ENCODE results near the gene STAT5B.
"Not testable (repeated sequence)": the region's sequence is repeated elsewhere in the genome, so short reads cannot be mapped to it uniquely, and the experiment has no call there.

STAT5B gene

DNA sequence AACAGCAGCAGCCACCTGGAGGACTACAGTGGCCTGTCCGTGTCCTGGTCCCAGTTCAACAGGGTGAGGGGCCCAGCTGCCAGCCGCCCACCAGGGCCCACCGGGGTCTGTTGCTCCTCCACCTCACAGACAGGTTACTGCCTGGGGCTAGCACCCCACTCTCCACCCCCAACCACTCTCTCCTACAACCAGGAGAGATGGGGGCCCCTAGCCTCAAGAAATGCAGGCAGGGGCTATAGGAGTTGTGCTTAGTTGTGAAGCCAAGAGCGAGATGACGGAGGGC, 30.1 kb upstream of the STAT5B start:
- no peak for DNase-seq (ENCODE audit: low read depth in 3 of 3, low spot score in 1 of 3)

DNA sequence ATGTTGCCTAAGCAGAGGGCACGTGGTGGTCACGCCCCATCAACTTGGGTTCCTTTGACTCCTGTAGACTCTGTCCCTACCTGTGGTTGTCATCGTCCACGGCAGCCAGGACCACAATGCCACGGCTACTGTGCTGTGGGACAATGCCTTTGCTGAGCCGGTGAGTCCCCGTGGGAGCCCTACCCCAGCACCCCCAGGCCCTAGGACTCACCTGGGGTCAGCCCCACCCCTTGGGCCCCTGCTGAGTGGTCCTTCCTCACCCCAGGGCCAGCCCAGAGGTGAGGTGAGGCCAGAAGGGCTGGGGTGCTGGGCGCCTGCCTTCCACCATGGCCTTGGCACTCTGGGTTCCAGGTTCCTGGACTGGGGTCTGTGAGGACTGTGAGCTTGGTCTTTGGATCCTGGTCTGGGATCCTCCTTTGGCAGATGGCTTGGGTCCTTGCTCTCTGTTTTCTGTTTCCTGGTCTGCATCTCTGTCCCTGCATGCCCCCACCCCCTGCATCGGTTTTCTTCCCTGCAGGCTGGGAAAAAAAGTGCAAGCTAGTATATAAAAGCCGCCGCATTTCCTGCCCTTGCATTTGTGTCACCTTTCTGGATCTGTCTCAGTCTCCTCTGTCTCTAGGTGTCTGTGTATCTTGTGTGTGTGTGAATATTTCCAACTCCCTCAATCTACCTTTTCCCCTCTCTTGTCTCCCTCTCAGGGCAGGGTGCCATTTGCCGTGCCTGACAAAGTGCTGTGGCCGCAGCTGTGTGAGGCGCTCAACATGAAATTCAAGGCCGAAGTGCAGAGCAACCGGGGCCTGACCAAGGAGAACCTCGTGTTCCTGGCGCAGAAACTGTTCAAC, 29.6 kb upstream of the STAT5B start:
- no peak for DNase-seq (ENCODE audit: low read depth in 3 of 3, low spot score in 1 of 3)

DNA sequence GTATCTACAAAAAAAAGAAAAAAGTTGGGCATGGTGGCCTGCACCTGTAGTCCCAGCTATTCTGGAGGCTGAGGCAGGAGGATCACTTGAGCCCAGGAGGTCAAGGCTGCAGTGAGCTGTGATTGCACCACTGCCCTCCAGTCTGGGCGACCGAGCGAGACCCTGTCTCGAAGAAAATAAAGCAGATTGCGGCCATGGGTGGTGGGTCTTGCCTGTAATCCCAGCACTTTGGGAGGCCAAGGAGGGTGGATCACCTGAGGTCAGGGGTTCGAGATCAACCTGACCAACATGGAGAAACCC, 28.8 kb upstream of the STAT5B start:
- not testable (repeated sequence) for DNase-seq (ENCODE audit: low read depth in 3 of 3, low spot score in 1 of 3)

DNA sequence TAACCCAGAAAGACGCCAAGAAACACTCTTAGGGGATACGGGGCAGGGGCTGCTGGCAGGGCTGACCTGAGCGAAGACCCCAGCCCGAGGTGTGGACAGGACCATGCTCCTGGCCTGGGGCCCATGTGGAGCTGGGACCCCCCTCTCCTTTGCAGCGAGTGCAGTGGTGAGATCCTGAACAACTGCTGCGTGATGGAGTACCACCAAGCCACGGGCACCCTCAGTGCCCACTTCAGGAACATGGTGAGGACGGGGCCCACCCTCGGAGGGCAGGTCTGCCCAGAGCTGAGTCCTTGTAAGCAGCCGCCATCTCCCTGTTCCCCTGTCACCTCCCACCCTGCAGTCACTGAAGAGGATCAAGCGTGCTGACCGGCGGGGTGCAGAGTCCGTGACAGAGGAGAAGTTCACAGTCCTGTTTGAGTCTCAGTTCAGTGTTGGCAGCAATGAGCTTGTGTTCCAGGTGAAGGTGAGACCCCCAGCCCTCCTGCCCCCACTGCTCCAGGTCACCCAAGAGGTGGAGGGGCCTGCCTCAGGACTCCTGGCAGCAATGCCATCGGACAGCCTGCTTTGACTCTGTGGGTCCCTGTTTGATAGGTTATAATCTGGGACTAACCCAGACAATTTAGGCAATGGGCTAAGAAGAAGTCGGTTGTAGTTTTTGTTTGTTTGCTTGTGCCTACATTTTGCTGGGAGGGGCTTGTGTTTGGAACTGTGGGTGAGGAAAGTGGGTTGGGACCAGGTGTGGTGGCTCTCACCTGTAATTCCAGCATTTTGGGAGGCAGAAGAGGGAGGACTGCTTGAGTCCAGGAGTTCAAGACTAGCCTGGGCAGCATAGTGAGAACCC, 28.2 kb upstream of the STAT5B start:
- no peak for DNase-seq (ENCODE audit: low read depth in 3 of 3, low spot score in 1 of 3)

DNA sequence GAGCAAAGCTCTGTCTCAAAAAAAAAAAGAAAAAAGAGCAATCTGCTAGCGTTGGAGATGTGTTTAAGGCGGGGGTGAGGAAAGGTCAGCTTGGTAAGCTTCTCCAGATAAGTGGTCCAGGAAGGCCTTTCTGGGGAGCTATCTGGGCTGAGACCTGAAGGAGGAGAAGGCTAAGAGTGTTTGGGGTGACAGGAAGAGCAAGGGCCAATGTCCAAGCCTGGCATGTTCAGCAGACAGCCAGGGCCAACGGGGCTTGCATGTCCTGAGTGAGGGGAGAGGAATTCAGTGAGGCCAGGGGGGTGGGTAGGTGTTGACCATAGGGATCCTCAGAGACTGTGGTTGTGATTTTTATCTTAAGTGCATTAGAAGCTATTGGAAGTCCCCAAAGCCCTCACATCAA, 27.5 kb upstream of the STAT5B start:
- DNase-seq (ENCODE audit: low read depth in 3 of 3, low spot score in 1 of 3), result no peak

DNA sequence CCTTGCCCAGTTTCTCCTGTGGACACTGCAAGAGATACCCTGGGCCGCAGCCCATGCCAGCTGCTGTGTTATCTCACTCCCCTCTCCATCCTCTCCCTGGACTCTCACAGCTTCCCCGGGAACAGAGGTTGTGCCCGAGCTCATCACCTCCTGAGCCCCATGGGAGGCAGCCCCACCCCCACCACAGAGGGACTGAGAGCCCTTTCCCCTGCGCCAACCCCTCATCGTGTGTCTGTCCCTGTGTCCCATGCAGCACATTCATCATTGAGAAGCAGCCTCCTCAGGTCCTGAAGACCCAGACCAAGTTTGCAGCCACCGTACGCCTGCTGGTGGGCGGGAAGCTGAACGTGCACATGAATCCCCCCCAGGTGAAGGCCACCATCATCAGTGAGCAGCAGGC, 24.8 kb upstream of the STAT5B start:
- no peak for DNase-seq (ENCODE audit: low read depth in 3 of 3, low spot score in 1 of 3)

DNA sequence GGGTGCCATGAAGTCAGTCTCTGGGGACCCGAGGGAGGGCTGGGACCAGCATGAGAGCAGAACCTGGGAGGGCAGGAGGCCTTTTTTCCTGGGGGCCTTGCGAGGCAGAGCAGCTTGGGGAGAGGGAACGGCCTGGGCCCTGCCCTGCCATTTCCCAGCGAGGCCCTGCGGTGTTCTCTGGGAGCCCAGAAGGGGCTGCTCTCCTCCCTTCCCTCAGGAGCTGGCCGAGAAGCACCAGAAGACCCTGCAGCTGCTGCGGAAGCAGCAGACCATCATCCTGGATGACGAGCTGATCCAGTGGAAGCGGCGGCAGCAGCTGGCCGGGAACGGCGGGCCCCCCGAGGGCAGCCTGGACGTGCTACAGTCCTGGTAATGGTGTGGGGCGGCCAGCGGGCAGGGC, 23.7 kb upstream of the STAT5B start:
- not testable (repeated sequence) for DNase-seq (ENCODE audit: low read depth in 3 of 3, low spot score in 1 of 3)

DNA sequence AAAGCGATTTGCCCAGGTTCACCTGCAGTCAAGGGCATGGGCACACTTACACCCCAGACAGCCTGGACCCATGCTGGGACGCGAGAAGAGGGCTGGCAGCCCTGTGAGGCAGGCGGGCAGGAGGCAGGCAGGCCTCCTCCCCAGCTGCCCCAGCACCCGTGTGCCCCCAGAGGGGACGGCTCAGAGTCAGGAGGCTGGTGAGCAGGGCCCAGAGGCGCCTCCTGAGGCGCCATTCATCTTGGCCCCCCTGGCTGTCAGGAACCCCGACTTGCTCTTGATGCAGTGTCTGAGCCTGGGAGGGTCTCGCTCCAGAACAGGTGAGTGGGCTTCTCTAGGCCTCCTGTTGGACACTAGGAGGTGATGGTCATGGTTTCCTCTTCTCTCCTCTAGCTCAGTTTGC, 23.2 kb upstream of the STAT5B start:
- DNase-seq (ENCODE audit: low read depth in 3 of 3, low spot score in 1 of 3), result not testable (repeated sequence)

DNA sequence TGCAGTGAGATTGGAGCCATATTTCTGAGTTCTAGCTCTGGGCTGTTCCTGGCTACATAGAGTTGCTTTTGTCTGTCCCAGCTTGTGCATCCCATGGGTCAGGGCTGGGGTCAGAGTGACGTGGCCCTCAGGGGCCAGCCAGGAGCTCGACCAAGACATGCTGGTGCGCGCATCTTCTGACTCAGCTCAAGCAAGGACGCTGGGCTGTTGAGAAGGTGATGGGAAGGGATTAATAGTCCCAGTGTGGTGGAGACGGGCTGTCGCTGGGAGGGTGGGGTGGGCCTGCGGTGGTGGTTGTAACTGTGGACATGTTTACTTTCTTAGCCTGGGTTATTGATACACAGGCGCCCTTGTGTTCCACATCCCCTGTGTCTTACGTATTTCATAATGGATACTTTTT, 21.6 kb upstream of the STAT5B start:
- DNase-seq (ENCODE audit: low read depth in 3 of 3, low spot score in 1 of 3), result not testable (repeated sequence)

DNA sequence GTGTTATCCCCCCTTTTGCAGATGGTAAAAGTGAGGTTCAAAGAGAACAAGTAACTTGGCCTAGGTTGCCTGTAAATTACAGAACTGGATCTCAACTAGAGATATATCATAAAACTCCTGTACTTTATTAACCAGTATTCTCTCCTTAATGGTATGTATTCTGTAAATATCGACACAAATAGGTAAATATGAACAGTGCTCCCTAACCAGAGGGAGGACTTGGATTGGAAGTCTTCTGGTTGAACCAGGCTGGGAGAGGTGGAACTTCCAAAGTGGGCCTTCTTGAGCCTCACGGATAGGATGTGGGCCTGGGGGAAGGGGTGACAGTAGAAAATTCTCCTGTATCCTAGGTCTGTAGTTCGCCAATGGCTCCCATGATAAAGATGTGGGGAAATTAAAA, 19.8 kb upstream of the STAT5B start:
- no peak for DNase-seq (ENCODE audit: low read depth in 3 of 3, low spot score in 1 of 3)

DNA sequence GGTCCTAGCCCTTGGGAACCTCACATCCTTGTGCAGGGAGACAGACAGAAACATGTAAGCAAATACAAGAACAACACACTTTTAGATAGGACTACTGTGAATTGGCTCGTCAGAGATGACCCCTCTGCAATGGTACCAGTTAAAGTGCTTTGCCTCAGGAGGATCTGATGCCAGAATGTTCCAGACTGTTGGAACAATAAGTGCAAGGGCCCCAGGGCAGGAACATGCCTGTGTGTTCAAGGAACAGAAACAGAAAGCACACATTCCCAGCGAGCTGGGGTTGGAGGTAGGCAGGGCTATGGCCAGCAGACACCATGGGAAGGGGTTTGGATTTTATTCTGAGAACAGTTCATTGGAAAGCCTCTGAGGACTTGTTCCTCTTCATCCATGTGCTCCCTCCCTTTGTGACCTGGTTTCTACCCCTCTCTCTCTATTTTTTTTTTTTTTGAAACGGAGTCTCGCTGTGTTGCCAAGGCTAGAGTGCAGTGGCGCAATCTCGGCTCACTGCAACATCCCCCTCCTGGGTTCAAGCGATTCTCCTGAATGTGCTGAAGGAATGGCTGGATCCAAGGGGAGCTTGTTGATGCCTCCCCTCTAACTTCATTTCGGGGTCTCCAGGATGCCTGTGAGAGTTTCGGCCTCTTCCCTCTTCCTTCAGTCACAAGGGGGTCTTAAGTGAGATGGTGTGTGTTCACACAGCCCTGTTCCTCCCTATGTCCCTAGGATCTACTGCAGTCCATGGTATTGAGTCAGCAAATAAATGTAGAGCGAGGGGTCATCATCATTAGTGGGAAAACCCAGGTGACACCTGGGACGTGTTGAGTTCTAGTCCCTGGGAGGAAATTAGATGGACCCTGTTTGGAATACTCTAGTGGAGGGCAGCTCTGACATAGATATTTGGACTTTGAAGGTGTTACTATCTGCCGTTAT, 18.5 kb upstream of the STAT5B start:
- no peak for DNase-seq (ENCODE audit: low read depth in 3 of 3, low spot score in 1 of 3)

DNA sequence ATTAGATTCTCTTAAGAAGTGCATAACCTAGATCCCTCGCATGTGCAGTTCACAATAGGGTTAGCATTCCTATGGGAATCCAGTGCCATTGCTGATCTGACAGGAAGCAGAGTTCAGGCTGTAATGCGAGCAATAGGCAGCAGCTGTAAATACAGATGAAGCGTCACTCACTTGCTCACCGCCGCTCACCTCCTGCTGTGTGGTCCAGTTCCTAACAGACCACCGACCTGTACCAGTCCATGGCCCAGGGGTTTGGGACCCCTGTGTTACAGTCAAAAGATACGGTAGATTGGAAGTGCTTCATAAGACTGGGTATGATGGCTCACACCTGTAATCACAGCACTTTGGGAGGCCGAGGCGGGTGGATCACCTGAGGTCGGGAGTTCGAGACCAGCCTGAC, 14.9 kb upstream of the STAT5B start:
- DNase-seq (ENCODE audit: low read depth in 3 of 3, low spot score in 1 of 3), result no peak

DNA sequence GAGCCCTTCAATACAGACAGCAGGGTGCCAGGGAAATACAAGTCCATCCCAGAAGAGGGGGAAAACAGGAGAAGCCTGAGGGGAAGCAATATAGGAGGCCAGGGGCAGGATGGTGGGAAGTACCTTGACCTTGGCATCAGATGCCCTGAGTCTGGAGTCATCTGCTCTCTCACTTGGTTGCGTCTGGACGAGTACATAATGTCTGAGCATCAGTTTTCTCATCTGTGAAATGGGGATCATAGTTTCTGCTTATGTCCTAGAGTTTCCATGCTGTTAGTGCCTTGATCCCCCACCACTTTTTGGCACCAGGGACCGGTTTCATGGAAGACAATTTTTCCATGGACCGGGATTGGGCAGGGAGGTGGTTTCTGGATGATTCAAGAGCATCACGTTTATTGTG, 14.4 kb upstream of the STAT5B start:
- DNase-seq (ENCODE audit: low read depth in 3 of 3, low spot score in 1 of 3), result no peak

DNA sequence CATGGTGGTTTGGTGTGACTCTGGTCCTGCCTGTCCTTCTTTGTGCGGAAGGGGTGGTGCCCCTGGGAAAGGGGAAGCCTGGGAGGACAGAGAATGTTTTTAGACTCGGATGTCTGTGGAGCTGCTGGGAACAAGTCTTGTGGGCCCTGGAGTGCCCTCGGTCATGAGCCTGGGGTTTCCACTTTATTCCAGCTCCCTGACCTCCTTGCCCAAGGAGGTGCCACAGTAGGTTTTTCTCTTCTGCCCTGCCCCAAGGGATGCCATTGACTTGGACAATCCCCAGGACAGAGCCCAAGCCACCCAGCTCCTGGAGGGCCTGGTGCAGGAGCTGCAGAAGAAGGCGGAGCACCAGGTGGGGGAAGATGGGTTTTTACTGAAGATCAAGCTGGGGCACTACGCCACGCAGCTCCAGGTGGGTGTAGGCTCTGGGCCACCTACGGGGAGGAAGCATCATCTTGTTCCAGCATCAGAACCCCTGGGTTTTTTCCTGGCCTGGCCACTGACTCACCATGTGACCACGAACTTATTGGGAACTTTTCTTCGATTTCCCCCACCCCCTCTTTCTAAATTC, 13.5 kb upstream of the STAT5B start:
- DNase-seq (ENCODE audit: low read depth in 3 of 3, low spot score in 1 of 3), result peak in 1 of 3 donors; percentile 54

DNA sequence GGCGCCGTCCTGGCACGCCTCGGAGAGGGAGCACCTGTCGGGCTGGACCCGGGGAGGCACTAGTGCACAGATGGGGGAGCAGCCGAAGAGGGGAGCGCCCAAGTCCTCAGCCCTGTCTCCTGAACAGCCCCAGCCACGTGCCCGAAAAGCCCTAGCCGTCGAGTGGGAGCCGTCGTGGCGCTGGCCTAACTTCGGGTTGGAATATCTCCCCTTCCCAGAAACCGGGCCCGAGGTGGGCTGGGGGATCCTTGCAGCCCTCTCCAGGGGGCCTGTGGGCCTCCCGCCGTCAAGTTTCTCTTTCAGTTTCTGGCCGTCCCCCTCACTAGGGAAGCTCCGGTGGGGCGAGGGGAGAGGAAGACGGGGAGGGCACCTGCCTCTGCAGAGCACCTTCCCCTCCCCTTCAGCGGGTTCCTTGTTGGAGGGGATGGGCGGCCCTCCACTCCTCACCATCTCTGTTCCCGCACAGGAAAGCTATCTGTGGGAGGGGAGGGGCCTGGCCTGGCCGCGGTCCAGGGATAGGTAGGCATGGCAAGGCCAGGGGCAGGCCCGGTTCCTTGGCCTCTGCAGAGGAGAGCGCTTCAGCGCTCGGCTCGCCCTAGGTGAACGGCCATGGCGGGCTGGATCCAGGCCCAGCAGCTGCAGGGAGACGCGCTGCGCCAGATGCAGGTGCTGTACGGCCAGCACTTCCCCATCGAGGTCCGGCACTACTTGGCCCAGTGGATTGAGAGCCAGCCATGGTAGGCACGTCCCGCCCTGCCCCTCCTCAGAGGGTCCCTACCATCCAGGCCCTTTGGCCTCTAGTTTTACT, 12.8 kb upstream of the STAT5B start:
- peak in 1 of 3 donors; percentile 57 for DNase-seq (ENCODE audit: low read depth in 3 of 3, low spot score in 1 of 3)

DNA sequence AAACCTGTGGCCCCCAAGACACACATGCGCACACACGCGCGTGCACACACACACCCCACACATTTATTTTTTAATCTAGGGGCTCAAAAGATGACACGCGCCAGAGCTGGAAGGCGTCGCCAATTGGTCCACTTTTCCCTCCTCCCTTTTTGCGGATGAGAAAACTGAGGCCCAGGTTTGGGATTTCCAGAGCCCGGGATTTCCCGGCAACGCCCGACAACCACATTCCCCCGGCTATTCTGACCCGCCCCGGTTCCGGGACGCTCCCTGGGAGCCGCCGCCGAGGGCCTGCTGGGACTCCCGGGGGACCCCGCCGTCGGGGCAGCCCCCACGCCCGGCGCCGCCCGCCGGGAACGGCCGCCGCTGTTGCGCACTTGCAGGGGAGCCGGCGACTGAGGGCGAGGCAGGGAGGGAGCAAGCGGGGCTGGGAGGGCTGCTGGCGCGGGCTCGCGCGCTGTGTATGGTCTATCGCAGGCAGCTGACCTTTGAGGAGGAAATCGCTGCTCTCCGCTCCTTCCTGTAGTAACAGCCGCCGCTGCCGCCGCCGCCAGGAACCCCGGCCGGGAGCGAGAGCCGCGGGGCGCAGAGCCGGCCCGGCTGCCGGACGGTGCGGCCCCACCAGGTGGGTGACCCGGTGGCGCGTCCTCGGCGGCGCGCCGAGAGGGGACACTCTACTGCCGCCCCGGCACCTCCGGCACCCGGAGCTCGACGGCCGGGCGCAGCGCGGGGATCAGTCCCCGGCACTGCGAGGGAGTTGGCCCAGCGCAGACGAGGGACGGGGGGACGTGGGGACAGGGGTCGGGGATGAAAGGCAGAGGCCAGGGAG, 12.0 kb upstream of the STAT5B start, which contains the start of gene STAT5A:
Gene STAT5A, plus strand, starts transcription at position 522 of the 826 bp plus-strand sequence. CDS start 914 bp downstream, outside the sequence.
- DNase-seq (ENCODE audit: low read depth in 3 of 3, low spot score in 1 of 3), result peak in 2 of 3 donors; percentile 58 to 59

DNA sequence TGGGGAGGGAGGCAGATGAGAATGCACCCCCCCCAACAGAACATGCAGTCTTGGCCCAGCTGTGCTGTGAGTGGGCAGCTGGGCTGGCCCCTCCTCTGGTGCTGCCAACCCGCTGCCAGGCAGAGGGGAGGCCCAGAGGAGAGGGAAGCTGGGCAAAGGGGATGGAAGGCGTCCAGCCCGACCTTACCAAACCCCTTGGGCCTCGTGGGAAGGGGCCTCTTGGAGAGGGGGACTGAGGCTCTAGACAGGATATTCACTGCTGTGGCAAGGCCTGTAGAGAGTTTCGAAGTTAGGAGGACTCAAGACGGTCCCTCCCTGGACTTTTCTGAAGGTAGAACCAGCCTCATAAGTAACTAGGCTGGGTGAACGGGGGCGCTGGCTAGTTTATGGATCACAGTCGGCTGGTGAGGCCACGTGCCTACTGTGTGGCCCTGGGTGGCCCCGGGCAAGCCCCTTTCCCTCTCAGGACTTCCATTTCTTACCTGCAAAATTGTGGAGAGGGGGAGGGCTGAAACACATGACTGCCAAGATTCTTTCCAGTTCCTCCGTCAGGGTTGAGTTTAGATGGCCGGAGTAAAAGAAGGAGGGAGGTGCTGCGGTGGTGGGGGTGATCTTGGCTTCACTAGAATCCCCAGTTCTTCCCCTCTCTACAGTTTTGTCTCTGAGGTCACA, 11.2 kb upstream of the STAT5B start:
- DNase-seq (ENCODE audit: low read depth in 3 of 3, low spot score in 1 of 3), result peak in 1 of 3 donors; percentile 41

DNA sequence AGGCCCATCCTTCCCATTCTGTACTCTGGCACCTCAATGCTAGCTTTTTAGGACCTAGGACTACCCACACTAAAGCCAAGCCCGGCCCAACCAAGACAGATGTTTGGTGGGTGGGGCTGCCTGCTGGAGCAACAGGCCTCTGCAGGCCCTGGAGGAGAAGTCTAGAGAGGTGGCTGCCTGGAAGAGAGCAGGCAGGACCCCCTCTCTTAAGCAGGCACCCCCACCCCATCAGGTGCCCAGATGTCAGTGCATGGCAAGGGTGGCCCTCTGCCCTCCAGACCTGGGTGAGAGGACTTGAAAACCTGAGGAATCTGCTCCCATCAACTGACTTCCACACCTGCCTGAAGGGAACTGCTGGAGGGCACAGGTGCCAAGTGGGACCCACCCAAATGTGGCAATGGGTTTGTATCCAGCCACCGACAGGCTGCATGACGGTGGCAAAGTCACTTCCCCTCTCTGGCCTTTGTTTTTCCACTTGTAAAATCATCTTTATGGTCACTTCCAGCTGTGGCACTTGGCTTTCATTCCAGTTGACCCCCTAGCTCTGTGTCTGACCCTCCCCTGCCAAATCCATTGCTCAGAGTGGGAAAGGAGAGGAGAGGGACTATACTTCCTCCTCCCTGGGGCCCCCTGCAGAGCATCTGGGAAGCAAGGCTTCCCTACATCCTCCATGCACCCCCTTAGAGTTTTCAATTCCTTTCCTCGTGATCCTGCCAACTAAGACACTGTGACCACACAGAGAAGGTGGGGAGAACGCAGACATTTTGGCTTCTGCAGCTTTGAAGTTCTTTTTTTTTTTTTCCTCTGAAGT, 10.4 kb upstream of the STAT5B start:
- DNase-seq (ENCODE audit: low read depth in 3 of 3, low spot score in 1 of 3), result no peak

All from stimulated activated CD4-positive, alpha-beta T cell treated with anti-CD3 and anti-CD28 coated beads, TNF-alpha, amount 100 ng/mL, for 1 hour (primary cell).